CD4-positive, alpha-beta T cell treated with Interleukin-17A for 1 hour (primary cell): ENCODE data around the gene EGLN3.
"Not testable (repeated sequence)": the region's sequence is repeated elsewhere in the genome, so short reads cannot be mapped to it uniquely, and the experiment has no call there.

ENCODE experiments used
- DNase-seq: peaks from one replicate; pipeline ENCODE4 v3.0.0-alpha.2; 2020

Gene EGLN3

GRCh38 chr14:33934043-33934750 is 16.7 kb downstream of the EGLN3 start:
- DNase-seq: no peak

- DNase-seq: no peak
Measured at GRCh38 chr14:33933386-33933933, 17.4 kb downstream of the EGLN3 start.

- DNase-seq: no peak
Measured at GRCh38 chr14:33932576-33933345, 18.1 kb downstream of the EGLN3 start.

- DNase-seq: no peak
Measured at GRCh38 chr14:33932033-33932432, 18.8 kb downstream of the EGLN3 start.

GRCh38 chr14:33931461-33931860 is 19.4 kb downstream of the EGLN3 start:
- no peak for DNase-seq

- DNase-seq: no peak
Measured at GRCh38 chr14:33930439-33930838, 20.4 kb downstream of the EGLN3 start.

- DNase-seq: no peak
Measured at GRCh38 chr14:33929799-33930408, 21.0 kb downstream of the EGLN3 start.

GRCh38 chr14:33928895-33929294 is 22.0 kb downstream of the EGLN3 start:
- no peak for DNase-seq

GRCh38 chr14:33927944-33928343 is 22.9 kb downstream of the EGLN3 start:
- no peak for DNase-seq

GRCh38 chr14:33926967-33927366 is 23.9 kb downstream of the EGLN3 start:
- not testable (repeated sequence) for DNase-seq

GRCh38 chr14:33925946-33926345 is 24.9 kb downstream of the EGLN3 start:
- DNase-seq: no peak

GRCh38 chr14:33925235-33925634 is 25.6 kb downstream of the EGLN3 start:
- DNase-seq: no peak

- DNase-seq: no peak
Measured at GRCh38 chr14:33924566-33925100, 26.2 kb downstream of the EGLN3 start.

- no peak for DNase-seq
Measured at GRCh38 chr14:33922125-33922524, 28.7 kb downstream of the EGLN3 start.

- DNase-seq: no peak
Measured at GRCh38 chr14:33918256-33918655, 32.6 kb downstream of the EGLN3 start.

- DNase-seq: no peak
Measured at GRCh38 chr14:33917661-33918060, 33.2 kb downstream of the EGLN3 start.

- no peak for DNase-seq
Measured at GRCh38 chr14:33916663-33917565, 34.0 kb downstream of the EGLN3 start.

GRCh38 chr14:33915682-33916081 is 35.2 kb downstream of the EGLN3 start:
- no peak for DNase-seq

- DNase-seq: no peak
Measured at GRCh38 chr14:33914676-33915516, 36.0 kb downstream of the EGLN3 start.

GRCh38 chr14:33911046-33911445 is 39.8 kb downstream of the EGLN3 start:
- no peak for DNase-seq

GRCh38 chr14:33910435-33910834 is 40.4 kb downstream of the EGLN3 start:
- DNase-seq: no peak
